ENCODE data around the gene HAPLN3.

Gene HAPLN3

GRCh38 chr15:88891540-88892254 is 3.6 kb downstream of the HAPLN3 start:
- DNase-seq, result no peak

GRCh38 chr15:88890495-88890894 is 4.8 kb downstream of the HAPLN3 start:
- no peak for DNase-seq

- DNase-seq, result no peak
These were observed 6.6 kb downstream of the HAPLN3 start for GRCh38 chr15:88888719-88889118.

GRCh38 chr15:88887068-88887580 is 8.2 kb downstream of the HAPLN3 start:
- DNase-seq, result no peak

- DNase-seq, result no peak
These were observed 12.6 kb downstream of the HAPLN3 start for GRCh38 chr15:88882785-88883184.

- no peak for DNase-seq
These were observed 13.6 kb downstream of the HAPLN3 start for GRCh38 chr15:88881775-88882174.

GRCh38 chr15:88880944-88881740 is 14.2 kb downstream of the HAPLN3 start:
- no peak for DNase-seq

- peak; percentile 16 for DNase-seq
These were observed 16.6 kb downstream of the HAPLN3 start for GRCh38 chr15:88878720-88879184.

- DNase-seq, result no peak
These were observed 17.4 kb downstream of the HAPLN3 start for GRCh38 chr15:88877906-88878305.

GRCh38 chr15:88877415-88877814 is 17.9 kb downstream of the HAPLN3 start:
- no peak for DNase-seq

- DNase-seq, result no peak
These were observed 18.8 kb downstream of the HAPLN3 start for GRCh38 chr15:88876573-88876972.

- no peak for DNase-seq
These were observed 20.7 kb downstream of the HAPLN3 start for GRCh38 chr15:88874684-88875083.

GRCh38 chr15:88874275-88874674 is 21.1 kb downstream of the HAPLN3 start:
- no peak for DNase-seq

- no peak for DNase-seq
These were observed 21.6 kb downstream of the HAPLN3 start for GRCh38 chr15:88873786-88874185.

GRCh38 chr15:88872706-88873105 is 22.6 kb downstream of the HAPLN3 start:
- no peak for DNase-seq

GRCh38 chr15:88872106-88872505 is 23.2 kb downstream of the HAPLN3 start:
- DNase-seq, result no peak

- DNase-seq, result no peak
These were observed 24.0 kb downstream of the HAPLN3 start for GRCh38 chr15:88871313-88871712.

GRCh38 chr15:88866295-88866881 is 29.0 kb downstream of the HAPLN3 start:
- DNase-seq, result no peak

GRCh38 chr15:88865498-88866099 is 29.7 kb downstream of the HAPLN3 start:
- no peak for DNase-seq

- no peak for DNase-seq
These were observed 30.4 kb downstream of the HAPLN3 start for GRCh38 chr15:88864861-88865497.

GRCh38 chr15:88863412-88863811 is 31.9 kb downstream of the HAPLN3 start:
- no peak for DNase-seq

GRCh38 chr15:88860212-88860611 is 35.1 kb downstream of the HAPLN3 start:
- no peak for DNase-seq

- DNase-seq, result no peak
These were observed 35.8 kb downstream of the HAPLN3 start for GRCh38 chr15:88859550-88859949.

Data from MV-4-11 (cell line).